ENCODE data around the gene LRRC53.

Gene LRRC53

GRCh38 chr1:74426208-74426937 is 86.0 kb downstream of the LRRC53 start:
- no peaks in the 10 kb centered on the region for H3K36me3 ChIP-seq

GRCh38 chr1:74425676-74426075 is 86.7 kb downstream of the LRRC53 start:
- TF ChIP-seq, protein P1, sequence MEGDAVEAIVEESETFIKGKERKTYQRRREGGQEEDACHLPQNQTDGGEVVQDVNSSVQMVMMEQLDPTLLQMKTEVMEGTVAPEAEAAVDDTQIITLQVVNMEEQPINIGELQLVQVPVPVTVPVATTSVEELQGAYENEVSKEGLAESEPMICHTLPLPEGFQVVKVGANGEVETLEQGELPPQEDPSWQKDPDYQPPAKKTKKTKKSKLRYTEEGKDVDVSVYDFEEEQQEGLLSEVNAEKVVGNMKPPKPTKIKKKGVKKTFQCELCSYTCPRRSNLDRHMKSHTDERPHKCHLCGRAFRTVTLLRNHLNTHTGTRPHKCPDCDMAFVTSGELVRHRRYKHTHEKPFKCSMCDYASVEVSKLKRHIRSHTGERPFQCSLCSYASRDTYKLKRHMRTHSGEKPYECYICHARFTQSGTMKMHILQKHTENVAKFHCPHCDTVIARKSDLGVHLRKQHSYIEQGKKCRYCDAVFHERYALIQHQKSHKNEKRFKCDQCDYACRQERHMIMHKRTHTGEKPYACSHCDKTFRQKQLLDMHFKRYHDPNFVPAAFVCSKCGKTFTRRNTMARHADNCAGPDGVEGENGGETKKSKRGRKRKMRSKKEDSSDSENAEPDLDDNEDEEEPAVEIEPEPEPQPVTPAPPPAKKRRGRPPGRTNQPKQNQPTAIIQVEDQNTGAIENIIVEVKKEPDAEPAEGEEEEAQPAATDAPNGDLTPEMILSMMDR (IDR thresholded peaks at IDR 0.05): no peak
- Histone ChIP-seq H3K4me1 (ENCODE audit: control insufficient read depth in 1 of 2, insufficient read depth in 1 of 2, low read depth in 1 of 2, low read length in 1 of 2) (no peaks in the 10 kb centered on the region), H3K27me3 (no peaks in the 10 kb centered on the region), H3K27ac (no peak overlapping the region), H3K36me3 (no peaks in the 10 kb centered on the region), H3K4me3 (ENCODE audit: low read depth in 1 of 2, low read length in 1 of 2) (no peak overlapping the region), H3K9me3 (no peaks in the 10 kb centered on the region)

More at GRCh38 chr1:74426208-74426937, 86.0 kb downstream of the LRRC53 start:
- Histone ChIP-seq H3K27me3 (no peaks in the 10 kb centered on the region), H3K27ac (no peak overlapping the region), H3K4me1 (ENCODE audit: control insufficient read depth in 1 of 2, insufficient read depth in 1 of 2, low read depth in 1 of 2, low read length in 1 of 2) (no peaks in the 10 kb centered on the region), H3K4me3 (ENCODE audit: low read depth in 1 of 2, low read length in 1 of 2) (no peak overlapping the region), H3K9me3 (no peaks in the 10 kb centered on the region)
- TF ChIP-seq, protein P1 (IDR thresholded peaks at IDR 0.05): no peak

DNA sequence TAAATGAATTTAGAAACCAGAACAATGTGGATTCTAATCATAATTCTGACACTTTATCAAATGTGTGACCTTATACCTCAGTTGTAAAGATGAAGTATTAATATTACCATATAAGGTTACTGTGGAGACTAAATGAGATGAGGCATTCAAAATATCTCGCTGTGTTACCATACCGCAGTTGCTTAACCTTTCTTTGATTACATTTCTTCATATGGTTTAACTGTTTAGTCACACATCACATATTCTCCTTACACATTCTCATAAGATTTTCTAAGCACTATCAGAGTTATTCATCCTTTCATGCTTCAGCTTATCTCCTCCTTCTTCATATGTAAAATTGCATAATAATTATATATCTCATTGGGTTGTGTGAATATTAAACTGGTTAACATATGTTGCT is 88.9 kb downstream of the LRRC53 start:
- Histone ChIP-seq H3K36me3 (no peaks in the 10 kb centered on the region), H3K4me3 (ENCODE audit: low read depth in 1 of 2, low read length in 1 of 2) (no peak overlapping the region), H3K27ac (no peak overlapping the region), H3K9me3 (no peaks in the 10 kb centered on the region), H3K27me3 (no peaks in the 10 kb centered on the region), H3K4me1 (ENCODE audit: control insufficient read depth in 1 of 2, insufficient read depth in 1 of 2, low read depth in 1 of 2, low read length in 1 of 2) (no peaks in the 10 kb centered on the region)
- TF ChIP-seq, protein P1 (IDR thresholded peaks at IDR 0.05): no peak

- Histone ChIP-seq H3K27me3 (no peaks in the 10 kb centered on the region), H3K4me3 (ENCODE audit: low read depth in 1 of 2, low read length in 1 of 2) (no peak overlapping the region), H3K36me3 (no peaks in the 10 kb centered on the region), H3K27ac (no peak overlapping the region), H3K4me1 (ENCODE audit: control insufficient read depth in 1 of 2, insufficient read depth in 1 of 2, low read depth in 1 of 2, low read length in 1 of 2) (no peaks in the 10 kb centered on the region), H3K9me3 (no peaks in the 10 kb centered on the region)
- TF ChIP-seq, protein P1 (IDR thresholded peaks at IDR 0.05): no peak
Observed at GRCh38 chr1:74422421-74423292, 89.8 kb downstream of the LRRC53 start.

DNA sequence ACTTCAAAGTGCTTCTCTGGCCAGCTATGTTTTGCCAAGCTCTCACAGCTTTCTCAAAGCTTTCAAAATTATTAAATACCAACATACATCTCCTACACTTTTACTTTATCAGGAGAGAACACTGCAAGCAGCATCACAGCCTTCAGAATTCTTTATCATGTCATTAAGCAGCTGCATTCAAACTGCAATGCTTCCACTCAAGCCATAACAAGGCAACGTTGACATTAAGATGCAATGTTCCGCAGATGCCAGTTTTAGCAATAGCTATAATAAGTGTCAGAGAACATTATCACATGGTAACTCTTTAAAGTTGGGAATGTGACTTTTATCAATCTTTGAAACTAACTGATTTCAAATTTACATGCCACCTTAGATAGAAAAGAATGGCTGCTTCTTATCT is 91.9 kb downstream of the LRRC53 start:
- no peak overlapping the region for H3K4me3 ChIP-seq (ENCODE audit: low read depth in 1 of 2, low read length in 1 of 2)
- TF ChIP-seq, protein P1 (IDR thresholded peaks at IDR 0.05): no peak
- no peak overlapping the region for H3K27ac ChIP-seq

More for the DNA sequence above, 91.9 kb downstream of the LRRC53 start:
- no peaks in the 10 kb centered on the region for H3K9me3 ChIP-seq
- H3K27me3 ChIP-seq: no peaks in the 10 kb centered on the region
- H3K36me3 ChIP-seq: no peaks in the 10 kb centered on the region
- no peaks in the 10 kb centered on the region for H3K4me1 ChIP-seq (ENCODE audit: control insufficient read depth in 1 of 2, insufficient read depth in 1 of 2, low read depth in 1 of 2, low read length in 1 of 2)
